ENCODE measurements around the gene GHDC.

DNA sequence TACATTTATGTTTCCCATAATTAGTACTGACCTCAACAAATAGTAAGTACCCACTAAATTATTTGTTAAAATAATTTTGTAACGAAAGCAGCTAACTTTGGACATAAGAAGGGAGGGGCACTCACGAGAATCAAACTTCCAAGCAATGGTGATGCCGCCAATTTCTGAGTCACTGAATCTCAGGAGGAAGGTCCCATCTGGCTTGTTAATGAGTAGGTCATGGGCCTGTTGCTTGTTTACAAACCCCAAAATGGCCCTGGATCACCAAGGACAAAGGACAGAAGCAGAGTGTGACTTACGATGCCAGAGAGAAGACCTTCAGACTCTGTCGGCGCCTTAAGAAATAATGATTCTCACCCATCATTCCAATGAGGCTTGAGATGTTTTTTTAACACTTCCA, 15.8 kb upstream of the GHDC start:
- TF ChIP-seq POLR2A (IDR thresholded peaks at IDR 0.05): no peak
- TF ChIP-seq, protein P1, sequence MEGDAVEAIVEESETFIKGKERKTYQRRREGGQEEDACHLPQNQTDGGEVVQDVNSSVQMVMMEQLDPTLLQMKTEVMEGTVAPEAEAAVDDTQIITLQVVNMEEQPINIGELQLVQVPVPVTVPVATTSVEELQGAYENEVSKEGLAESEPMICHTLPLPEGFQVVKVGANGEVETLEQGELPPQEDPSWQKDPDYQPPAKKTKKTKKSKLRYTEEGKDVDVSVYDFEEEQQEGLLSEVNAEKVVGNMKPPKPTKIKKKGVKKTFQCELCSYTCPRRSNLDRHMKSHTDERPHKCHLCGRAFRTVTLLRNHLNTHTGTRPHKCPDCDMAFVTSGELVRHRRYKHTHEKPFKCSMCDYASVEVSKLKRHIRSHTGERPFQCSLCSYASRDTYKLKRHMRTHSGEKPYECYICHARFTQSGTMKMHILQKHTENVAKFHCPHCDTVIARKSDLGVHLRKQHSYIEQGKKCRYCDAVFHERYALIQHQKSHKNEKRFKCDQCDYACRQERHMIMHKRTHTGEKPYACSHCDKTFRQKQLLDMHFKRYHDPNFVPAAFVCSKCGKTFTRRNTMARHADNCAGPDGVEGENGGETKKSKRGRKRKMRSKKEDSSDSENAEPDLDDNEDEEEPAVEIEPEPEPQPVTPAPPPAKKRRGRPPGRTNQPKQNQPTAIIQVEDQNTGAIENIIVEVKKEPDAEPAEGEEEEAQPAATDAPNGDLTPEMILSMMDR (IDR thresholded peaks at IDR 0.05): no peak
